GM21717 (cell line): Measurements from ENCODE around the gene TRMT61B.
A peak's percentile ranks its signal among the peaks of the same experiment; 100 is the strongest.

ENCODE experiments used
- ATAC-seq: cut with Tn5 transposase; IDR thresholded peaks from one replicate; pipeline ENCODE4 v1.9.1; 2021; ENCODE audit warnings: mild to moderate bottlenecking, moderate library complexity; ENCODE audit not compliant: unreplicated experiment

The TRMT61B gene

DNA sequence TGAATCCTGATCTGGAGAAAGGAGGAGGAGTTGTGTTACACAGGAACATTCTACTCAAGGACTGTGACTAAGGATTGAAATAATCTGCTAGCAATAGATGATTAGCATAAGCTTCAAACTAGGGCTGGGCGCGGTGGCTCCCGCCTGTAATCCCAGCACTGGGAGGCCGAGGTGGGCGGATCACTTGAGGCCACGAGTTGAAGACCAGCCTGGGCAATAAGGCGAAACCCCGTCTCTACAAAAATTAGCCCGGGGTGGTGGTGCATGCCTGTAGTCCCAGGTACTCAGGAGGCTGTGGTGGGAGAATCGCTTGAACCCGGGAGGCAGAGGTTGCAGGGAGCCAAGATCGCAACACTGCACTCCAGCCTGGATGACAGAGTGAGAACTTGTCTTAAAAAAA lies 1.5 kb downstream of the TRMT61B start:
- ATAC-seq: no peak

DNA sequence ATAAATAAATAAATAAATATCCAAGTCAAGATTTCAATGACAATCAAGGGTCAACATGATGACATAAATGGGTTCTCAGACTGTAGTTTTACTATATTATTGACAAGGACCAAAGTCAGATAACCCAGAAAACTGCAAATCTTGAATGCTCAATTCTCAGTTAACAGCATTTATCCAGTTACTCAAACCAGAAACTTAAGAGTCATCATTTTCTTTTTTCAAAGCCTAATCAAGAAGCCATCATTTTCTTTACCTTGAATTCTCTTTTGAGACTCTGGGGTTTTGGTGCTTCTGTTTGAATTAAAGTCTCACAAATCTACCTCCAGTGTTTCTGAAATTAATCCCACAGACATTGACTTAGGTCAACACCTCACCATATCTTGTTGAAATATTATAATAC lies 14.1 kb downstream of the TRMT61B start:
- ATAC-seq: no peak

DNA sequence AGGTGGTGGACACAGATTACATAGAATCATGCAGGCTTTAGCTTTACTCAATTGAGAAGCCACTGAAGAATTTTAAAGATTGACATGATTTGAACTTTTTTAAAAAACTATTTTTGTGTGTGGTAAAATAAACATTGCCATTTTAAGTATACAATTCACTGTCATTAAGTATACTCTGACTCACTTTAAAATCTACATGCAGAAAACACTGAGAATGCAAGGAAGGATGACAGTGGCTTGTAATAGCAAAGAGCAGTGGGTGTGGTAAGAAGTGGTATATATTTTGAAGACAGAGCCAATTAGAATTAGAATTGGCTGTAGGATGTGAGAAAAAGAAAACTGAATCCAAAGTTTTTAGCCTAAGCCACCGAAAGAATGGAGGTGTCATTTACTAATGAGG lies 14.9 kb downstream of the TRMT61B start:
- ATAC-seq: no peak

DNA sequence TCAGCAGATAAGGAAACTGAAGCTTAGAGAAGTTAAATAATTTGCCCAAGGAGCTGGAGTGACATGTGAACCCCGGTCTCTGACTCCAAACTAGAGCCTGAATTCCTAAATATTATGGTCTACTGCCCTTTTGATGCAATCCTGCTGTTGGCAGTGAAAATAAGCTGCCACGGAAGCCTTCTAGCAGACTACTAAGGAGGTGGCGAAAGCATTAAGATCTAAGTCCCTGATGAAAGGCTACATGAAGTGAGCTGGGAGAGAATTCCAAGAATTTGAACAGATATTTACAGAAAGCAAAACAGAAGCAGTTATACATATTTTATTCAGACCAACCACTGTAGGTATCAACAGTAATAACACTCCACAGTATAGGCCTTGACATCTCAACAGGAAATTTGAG lies 28.1 kb downstream of the TRMT61B start:
- ATAC-seq: no peak

DNA sequence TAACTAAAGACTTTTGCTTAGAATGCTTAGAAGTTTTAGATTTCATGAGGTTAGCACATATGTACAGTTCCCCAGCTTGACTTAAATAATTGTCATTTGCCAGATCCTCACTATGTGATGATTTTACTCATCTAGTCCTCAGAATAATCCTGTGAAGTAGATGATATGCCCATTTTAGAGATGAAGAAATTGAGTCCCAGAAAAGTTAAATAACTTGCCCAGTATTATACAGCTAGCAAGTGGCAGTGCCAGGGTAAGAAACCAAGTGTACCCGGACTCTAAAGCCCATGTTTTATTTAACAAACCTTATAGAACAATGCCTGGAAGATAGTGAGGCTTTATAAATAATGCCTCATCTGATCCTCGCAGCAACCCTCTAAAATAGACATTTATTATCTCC lies 31.1 kb downstream of the TRMT61B start:
- ATAC-seq: no peak

DNA sequence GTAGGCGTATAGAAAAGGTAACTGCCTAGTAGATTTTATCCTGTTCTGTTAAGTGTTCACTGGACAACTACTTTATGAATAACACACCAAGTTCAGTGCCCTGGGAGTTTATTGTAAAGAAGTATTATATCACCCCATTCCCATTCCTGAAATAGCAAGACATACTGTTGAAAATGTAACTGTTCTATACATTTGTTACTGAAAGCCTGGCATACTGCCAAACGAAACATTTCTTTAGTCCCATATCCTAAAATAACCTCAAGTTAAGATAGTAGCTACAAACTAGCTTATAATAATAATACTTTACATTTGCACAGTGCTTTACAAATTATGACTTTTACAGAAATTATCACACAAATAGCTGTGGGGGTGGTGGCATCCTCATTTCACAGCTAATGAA lies 34.3 kb downstream of the TRMT61B start:
- no peak for ATAC-seq

DNA sequence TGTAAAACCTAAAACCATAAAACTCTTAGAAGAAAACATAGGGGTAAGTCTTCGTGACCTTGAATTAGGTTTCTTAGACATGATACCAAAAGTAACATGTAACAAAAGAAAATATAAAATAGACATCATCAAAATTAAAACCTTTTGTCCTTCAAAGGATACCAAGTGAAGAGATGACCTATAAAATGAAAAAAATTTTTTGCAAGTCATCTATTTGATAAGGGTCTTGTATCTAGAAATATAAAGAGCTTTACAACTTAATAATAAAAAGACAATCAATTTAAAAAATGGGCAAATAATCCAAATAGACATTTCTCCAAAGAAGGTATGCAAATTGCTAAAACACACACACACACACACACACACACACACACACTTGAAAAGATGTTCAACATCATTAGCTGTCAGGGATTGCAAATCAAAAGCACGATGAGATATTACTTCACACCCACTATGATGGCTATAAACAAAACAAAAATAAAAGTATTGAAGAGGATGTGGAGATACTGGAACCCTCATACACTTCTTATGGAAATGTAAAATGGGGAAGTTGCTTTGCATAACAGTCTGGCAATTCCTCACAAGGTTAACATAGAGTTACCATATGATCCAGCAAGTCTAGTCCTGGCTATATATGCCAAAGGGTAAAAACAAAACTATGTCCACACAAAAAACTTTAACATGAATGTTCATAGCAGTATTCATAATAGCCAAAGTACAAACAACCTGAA lies 36.2 kb downstream of the TRMT61B start:
- ATAC-seq: no peak

DNA sequence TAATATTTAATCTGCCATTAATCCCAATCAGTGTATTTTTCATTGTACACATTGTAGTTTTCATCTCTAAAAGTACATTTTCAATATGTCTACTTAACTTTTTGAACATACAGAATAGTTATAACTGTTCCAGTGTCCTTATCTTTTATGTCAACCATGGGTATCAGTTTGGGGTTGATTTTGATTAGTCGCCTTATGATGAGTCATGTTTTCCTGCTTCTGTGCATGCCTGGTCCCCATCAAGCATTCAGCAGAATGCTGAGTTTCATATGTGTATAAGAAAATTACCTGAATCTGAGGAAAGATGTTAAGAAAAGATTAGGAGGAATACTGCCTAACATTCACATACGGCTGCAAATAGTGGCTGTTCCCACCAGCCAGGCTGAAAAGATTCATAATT lies 41.7 kb downstream of the TRMT61B start:
- ATAC-seq: no peak

DNA sequence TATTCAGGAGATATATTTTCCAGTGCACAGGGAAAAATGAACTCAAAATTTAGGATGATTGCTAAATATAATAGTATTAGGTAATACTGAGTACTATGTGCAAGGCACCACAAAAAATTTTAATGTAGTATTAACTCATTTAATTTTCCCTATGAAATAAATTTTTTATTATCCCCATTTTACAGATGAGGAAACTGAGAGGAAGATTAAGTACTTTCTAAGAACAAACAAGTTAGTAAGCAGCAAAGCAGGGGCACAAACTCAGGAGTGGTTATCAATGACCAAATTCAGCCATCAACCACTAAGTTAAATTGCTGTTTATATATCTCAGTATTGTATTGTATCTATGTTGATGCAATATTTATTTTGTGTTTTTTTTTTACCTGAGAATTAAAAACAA lies 45.2 kb downstream of the TRMT61B start:
- no peak for ATAC-seq

DNA sequence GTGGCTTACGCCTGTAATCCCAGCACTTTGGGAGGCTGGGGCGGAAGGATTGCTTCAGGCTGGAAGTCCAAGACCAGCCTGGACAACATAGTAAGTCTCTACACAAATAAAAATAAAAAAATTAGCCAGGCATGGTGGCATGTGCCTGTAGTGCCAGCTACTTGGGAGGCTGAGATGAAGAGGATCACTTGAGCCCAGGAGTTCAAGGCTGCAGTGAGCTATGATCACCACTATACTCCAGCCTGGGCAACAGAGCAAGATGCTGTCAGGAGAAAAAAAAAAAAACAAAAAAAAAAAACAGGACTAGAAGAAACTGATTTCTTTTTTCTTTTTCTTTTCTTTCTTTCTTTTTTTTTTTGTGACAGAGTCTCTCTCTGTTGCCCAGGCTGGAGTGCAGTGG lies 45.9 kb downstream of the TRMT61B start:
- no peak for ATAC-seq

DNA sequence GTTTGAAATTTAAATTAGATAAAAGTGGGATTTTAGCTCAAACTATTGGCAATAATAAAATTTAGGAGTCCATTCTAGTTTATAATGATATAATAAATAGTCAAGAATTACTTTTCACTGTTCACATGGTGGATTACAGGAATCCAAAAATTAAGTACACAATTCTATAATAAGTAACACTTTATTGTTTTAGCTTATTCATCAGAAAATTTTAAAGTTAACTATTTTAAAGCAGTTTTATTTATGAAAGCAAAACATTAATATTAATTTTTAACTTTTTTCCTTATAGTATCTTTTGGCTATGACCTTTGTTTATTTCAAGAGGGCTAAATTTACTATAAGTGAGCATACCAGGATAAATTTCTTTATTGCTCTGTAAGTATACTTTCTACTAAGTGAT lies 48.1 kb downstream of the TRMT61B start:
- no peak for ATAC-seq

DNA sequence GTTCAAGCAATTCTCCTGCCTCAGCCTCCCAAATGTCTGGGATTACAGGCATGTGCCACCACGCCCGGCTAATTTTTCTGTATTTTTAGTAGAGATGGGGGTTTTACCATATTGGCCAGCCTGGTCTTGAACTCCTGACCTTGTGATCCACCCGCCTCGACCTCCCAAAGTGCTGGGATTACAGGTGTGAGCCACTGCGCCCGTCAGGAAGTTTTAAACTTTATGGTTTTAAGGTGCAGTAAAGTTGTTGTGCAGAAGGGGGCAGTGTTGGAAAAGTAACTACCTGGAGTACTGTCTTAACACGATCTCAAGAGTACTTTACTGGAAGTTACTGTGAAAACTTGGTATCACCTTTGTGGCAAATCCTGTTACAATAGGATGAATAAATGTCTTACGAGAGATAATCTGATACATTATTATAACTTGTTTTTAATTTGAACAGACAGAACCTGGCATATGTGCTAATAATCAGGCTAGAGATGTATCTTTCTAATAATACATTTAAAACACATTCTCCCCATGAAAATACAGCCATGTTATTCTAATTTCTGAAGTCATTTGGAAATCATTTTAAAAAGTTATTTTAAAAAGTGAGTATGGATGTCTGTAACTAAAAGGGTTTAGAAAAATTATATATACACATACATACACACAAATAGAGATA lies 48.7 kb downstream of the TRMT61B start:
- no peak for ATAC-seq

DNA sequence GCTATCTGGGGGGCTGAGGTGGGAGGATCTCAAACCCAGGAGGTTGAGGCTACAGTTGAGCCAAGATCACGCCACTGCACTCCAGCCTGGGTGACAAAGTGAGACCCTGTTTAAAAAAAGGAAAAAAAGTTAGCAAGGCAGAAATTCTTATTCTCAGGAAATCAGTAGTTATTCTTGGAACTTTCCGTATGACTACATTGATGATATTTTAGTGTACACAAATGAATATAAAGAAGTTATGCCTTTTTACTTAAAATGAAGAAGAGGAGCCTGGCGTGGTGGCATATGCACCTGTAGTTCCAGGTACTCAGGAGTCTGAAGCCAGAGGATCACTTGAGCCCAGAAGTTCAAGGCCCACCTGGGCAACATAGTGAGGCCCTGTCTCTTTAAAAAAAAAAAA lies 52.1 kb downstream of the TRMT61B start:
- no peak for ATAC-seq

DNA sequence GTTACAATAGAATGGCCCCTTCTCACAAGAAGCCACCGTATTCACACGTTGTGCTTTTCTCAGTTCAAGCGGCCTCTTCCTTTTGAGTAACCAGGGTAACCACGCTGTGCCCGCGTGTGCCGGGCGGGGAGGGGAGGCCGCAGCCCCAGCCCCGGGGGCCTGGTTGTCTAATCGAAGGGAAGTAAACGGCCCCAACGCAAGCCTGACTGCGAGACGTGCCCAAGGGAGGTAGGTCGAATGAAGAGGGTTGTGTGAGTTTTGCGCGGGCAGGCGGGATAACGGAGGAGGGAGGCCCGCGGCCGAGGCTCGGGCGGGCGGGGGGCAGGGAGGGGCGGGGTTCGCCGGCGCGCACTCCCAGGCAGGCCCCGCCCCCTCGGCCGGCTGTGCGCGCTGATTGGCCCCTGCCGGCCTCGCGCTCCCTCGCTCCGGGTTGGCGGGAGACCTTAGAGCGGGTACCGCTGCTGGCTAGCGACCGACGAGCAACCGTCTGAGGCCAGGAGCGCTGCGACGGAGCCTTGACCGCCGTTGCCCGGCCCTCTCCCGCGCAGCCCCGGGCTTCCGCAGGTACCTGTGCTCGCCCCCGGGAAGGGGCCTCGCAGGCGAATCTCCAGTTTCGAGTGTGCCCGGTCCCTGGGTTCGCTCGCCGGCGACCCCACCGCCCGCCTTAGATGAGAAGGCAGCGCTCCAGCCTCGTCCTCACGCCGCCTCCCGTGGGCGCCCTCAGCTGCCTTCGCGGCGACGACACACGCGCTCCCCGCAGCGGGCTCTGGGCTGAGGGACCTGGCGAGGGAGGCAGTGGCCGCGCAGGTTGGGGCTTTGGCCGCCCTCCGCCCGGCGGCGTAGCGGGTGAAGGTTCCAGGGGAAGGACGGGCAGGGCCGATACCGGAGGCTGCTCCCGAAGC lies 59.5 kb downstream of the TRMT61B start, which contains the start of gene SPDYA:
SPDYA (plus strand) TSS at position 451 of the 902 bp plus-strand sequence. CDS start 5,181 bp downstream, outside the sequence.
- ATAC-seq: peak; percentile 77

DNA sequence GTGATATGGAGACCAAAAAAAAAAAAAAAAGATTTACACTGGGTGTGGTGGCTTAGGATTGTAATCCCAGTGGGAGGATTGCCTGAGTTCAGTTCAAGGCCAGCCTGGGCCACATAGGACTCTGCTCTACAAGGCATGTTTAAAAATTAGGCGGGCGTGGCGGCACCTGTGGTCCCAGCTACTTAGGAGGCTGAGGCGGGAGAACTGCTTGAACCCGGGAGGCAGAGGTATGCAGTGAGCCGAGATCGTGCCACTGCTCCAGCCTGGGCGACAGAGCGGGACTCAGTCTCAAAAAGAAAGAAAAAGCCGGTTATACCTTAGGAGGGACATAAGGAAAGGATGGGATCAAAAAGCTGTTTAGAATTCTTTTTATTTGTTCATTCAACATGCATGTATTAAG lies 60.2 kb downstream of the TRMT61B start:
- no peak for ATAC-seq

DNA sequence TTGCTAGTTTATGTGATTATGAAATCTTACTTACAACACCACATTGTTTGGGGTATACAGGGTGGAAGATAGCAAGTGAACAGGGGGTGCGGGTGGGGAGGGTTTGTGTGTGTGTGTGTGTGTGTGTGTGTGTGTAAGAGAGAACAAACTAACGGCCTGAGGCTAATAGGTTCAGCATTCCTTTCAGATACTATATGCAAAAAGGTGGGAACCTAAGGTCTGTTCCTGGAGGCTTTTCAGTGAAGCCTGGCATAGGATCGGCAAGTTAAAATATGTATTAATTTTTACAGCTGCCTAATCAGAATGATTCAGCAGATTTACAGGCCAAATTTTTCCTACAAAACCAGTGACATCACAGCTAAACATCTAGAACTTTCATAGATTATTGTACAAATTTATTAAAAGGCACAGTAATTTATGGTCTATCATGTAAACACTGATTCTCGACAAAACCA lies 67.1 kb downstream of the TRMT61B start:
- no peak for ATAC-seq

DNA sequence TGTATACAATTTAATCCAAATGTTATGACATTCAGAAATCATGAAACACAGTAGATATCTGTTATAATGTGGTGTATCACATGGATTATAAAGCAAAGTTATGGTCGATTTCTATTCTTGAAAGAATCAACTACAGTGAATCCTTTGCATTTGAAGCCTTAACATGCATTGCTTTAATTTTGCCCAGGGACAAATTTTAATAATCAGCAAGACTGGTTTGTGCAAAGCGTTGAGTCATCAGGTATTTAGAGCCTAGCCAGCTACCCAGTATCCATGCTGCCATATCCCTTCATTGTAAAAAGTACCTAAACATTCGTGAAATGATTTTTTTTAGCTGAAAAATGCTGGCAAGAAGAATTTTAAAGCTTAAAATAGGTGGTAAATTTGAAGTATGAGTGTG lies 68.4 kb downstream of the TRMT61B start:
- no peak for ATAC-seq
